GM12892 (cell line): Measurements from ENCODE around the gene SEMG2.

Experiments used
- DNase-seq: peaks from one replicate; pipeline ENCODE4 v3.0.0; 2011; ENCODE audit not compliant: insufficient read length
- FAIRE-seq: peaks from 2 replicates; lab custom pipeline; 2011; peaks lifted over from hg19 to GRCh38; lab: Jason Lieb, UNC
- POLR2A ChIP-seq: IDR thresholded peaks from 2 replicates; pipeline ENCODE4 v1.6.1; 2011; ENCODE audit warnings: low read depth, low read length, control low read depth
- POLR2AphosphoS5 ChIP-seq: IDR thresholded peaks from 2 replicates; pipeline ENCODE4 v1.6.1; 2011; ENCODE audit warnings: low read depth, low read length, control low read depth
- TAF1 ChIP-seq: IDR thresholded peaks from 2 replicates; pipeline ENCODE4 v1.6.1; 2011; ENCODE audit warnings: low read depth, mild to moderate bottlenecking, control low read depth, low read length, borderline replicate concordance

Gene SEMG2

DNA sequence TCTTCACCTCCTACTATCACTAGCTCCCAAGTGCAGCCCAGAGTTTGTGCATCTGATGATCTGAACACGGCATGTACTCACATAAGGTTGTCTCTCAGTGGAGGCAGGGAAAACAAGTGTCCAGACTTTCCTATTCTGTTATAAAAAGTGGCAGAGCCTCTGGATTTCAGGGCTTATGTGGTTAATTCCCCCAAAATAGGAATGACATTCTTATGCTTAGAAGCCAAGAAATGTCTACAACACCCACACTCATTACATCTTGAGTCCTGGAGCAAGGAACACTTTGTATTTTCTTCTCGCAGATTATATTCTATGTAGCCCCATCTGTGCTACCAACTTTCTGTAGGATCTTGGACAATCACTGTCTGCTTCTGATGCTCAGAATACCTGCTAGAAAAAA lies 27.8 kb upstream of the SEMG2 start:
- no peak for DNase-seq
- TF ChIP-seq TAF1 (no peak), POLR2AphosphoS5 (no peak), POLR2A (no peak)
- FAIRE-seq: no peak

DNA sequence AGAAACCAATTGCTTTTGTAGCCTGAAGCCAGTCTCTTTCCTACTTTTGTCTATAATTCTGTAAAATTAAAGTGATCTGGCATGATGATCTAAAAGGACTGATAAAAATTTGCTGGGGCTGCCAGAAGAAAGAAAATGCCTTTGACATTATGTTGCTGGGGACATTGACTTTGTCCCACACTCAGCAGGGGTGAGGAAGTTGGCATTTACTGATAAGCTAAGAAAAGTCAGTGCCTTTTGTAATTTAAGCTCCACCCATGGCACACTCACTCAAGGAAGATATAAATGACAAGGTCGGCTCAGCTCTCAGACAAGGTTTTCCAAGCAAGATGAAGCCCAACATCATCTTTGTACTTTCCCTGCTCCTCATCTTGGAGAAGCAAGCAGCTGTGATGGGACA lies 14.4 kb upstream of the SEMG2 start, which contains the start of gene SEMG1:
Gene SEMG1 (plus strand): TSS at position 309 of the 400 bp plus-strand sequence. CDS start 21 bp downstream, at position 330.
- FAIRE-seq: no peak
- TF ChIP-seq POLR2AphosphoS5: no peak

DNA sequence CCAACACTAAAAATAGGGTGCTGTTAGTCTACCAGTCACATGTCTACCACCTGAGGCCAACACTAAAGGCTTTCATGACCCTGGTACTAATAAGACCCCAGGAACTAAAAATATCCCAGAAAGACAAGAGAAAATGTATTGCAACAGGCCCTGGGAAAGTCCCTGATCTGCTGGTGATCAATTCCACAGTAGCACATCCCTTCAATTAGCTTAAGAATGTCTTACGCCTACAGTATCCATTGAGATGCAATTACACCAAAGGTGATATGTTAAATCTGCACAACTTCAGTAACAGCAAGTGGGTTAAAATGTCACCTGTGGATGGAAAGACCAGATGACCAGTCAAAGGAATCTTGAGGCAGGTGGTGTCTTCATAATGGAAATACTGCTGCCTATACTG lies 11.2 kb upstream of the SEMG2 start:
- no peak for TF ChIP-seq POLR2AphosphoS5
- TF ChIP-seq POLR2A: no peak
- TF ChIP-seq TAF1: no peak
- FAIRE-seq: no peak
- DNase-seq: no peak

More for the DNA sequence above, 14.4 kb upstream of the SEMG2 start, which contains the start of gene SEMG1:
- no peak for DNase-seq

DNA sequence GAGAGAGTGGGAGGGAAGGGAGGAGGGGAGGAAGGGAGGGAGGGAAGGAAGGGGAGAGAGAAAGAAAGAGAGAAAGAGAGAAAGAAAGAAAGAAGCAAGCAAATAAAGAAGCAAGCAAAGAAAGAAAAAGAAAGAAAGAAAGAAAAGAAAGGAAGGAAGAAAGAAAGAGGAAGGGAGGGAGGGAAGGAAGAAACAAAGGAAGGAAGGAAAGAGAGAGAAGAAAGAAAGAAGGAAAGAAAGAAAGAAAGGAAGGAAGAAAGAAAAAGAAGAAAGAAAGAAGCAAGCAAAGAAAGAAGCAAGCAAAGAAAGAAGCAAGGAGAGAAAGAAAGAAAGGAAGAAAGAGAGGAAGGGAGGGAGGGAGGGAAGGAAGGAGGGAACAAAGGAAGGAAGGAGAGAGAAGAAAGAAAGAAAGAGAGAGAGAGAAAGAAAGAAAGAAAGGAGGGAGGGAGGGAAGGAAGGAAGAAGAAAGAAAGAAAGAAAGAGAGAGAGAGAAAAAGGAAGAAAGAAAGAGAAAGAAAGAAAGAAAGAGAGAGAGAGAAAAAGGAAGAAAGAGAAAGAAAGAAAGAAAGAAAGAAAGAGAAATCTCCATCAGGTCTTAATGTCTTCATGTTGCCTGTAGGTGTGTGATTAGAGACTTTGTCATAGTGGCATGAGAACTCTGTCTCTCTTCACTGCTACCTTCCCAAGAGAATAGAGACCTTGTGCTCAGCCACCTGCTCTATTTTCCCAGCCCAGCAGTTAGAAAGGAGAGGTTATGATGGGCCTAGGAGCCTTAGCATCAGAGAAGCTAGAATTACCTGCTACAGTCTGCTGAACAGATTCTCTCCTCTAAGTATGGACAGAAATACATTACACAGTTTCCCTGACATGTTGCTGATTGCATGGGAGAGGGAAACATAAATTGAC lies 9.4 kb upstream of the SEMG2 start:
- TF ChIP-seq TAF1 (no peak), POLR2A (no peak), POLR2AphosphoS5 (no peak)
- FAIRE-seq (no peak), DNase-seq (no peak)

GRCh38 chr20:45212836-45213235 lies 8.3 kb upstream of the SEMG2 start:
- DNase-seq (no peak), FAIRE-seq (no peak)
- no peak for TF ChIP-seq TAF1
- no peak for TF ChIP-seq POLR2A
- no peak for TF ChIP-seq POLR2AphosphoS5

DNA sequence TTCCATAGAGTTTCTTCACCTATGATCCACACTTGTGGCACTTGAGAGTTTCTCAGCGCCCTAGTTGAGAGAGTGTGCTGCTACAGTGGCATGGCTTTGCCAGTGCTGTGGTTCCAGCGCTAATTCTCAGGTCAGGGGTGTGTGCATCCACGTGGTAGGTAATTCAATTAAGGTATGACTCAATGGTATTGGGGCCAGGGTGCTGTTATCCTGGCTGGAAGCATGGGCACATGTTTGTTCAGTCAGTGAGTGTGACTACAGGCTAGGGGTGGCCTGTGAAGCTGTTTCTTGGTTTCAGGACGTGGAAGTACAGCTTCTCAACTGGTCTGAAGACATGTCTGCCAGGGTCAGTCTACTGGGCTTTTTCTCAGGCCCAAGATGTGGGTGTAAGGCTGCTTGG lies 3.0 kb upstream of the SEMG2 start:
- no peak for TF ChIP-seq TAF1
- no peak for TF ChIP-seq POLR2A
- TF ChIP-seq POLR2AphosphoS5: no peak
- no peak for DNase-seq
- FAIRE-seq: no peak

DNA sequence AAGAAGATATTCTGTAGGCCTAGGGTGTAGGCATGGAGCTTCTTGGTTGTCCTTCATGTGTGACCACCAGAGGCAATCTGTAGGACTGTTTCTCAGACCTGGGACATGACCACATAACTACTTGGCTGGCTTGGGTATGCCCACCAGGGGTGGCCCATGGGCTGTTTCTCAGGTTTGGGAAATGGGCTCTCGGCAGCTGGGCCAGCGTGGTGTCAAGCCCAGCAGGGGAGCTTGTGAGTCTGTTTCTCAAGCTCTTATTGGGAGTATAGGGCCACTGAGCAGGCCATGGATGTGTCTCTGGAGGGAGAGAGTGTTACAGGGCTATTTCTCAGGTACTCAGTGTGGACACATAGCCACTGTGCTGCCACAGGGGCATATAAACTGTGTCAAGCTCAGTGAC lies 2.5 kb upstream of the SEMG2 start:
- TF ChIP-seq TAF1: no peak
- no peak for TF ChIP-seq POLR2AphosphoS5
- TF ChIP-seq POLR2A: no peak
- no peak for FAIRE-seq
- DNase-seq: no peak

DNA sequence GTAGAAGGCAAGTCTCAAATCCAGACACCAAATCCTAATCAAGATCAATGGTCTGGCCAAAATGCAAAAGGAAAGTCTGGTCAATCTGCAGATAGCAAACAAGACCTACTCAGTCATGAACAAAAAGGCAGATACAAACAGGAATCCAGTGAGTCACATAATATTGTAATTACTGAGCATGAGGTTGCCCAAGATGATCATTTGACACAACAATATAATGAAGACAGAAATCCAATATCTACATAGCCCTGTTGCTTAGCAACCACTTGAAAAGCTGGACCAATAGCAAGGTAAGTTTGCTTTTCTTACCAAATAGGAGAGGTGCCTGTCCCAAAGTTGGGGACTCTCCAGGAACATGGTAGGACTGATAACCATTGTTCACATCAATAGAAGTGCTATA lies 2.0 kb downstream of the SEMG2 start:
- no peak for DNase-seq
- TF ChIP-seq POLR2A: no peak
- TF ChIP-seq TAF1: no peak
- no peak for FAIRE-seq

- no peak for DNase-seq
- FAIRE-seq: no peak
- TF ChIP-seq POLR2A (no peak), POLR2AphosphoS5 (no peak), TAF1 (no peak)
These were observed 5.1 kb downstream of the SEMG2 start for GRCh38 chr20:45226287-45226686.

- TF ChIP-seq POLR2A (no peak), TAF1 (no peak), POLR2AphosphoS5 (no peak)
- DNase-seq (no peak), FAIRE-seq (no peak)
These were observed 8.3 kb downstream of the SEMG2 start for GRCh38 chr20:45229264-45230056.

- no peak for FAIRE-seq
- no peak for DNase-seq
- TF ChIP-seq POLR2A (no peak), POLR2AphosphoS5 (no peak), TAF1 (no peak)
These were observed 9.5 kb downstream of the SEMG2 start for GRCh38 chr20:45230631-45231030.
